IPS-NIHi7 (cell line): Measurements from ENCODE around the gene DAPK1.
A peak's percentile ranks its signal among the peaks of the same experiment; 100 is the strongest.

Experiments used
- DNase-seq: peaks from one replicate; pipeline ENCODE4 v3.0.0; 2012; ENCODE audit warnings: mixed read lengths; ENCODE audit errors: extremely low spot score

The DAPK1 gene

GRCh38 chr9:87643778-87644570 is 146.3 kb downstream of the DAPK1 start:
- DNase-seq: no peak

GRCh38 chr9:87644659-87645058 is 147.0 kb downstream of the DAPK1 start:
- DNase-seq: peak; percentile 35

GRCh38 chr9:87646546-87646945 is 148.9 kb downstream of the DAPK1 start:
- DNase-seq: no peak

GRCh38 chr9:87647114-87647513 is 149.4 kb downstream of the DAPK1 start:
- DNase-seq: no peak

GRCh38 chr9:87648606-87649005 is 150.9 kb downstream of the DAPK1 start:
- DNase-seq: no peak

GRCh38 chr9:87650611-87651295 is 153.1 kb downstream of the DAPK1 start:
- no peak for DNase-seq

- no peak for DNase-seq
Observed at GRCh38 chr9:87651431-87651830, 153.8 kb downstream of the DAPK1 start.

GRCh38 chr9:87653941-87654340 is 156.3 kb downstream of the DAPK1 start:
- no peak for DNase-seq

GRCh38 chr9:87655731-87656130 is 158.1 kb downstream of the DAPK1 start:
- no peak for DNase-seq

GRCh38 chr9:87656485-87656884 is 158.8 kb downstream of the DAPK1 start:
- no peak for DNase-seq

GRCh38 chr9:87657190-87657589 is 159.5 kb downstream of the DAPK1 start:
- no peak for DNase-seq

- DNase-seq: no peak
Observed at GRCh38 chr9:87657893-87658292, 160.2 kb downstream of the DAPK1 start.

GRCh38 chr9:87658511-87658910 is 160.8 kb downstream of the DAPK1 start:
- DNase-seq: no peak

GRCh38 chr9:87659534-87660419 is 162.1 kb downstream of the DAPK1 start:
- no peak for DNase-seq

GRCh38 chr9:87661241-87661640 is 163.6 kb downstream of the DAPK1 start:
- DNase-seq: no peak

- DNase-seq: peak; percentile 98
Observed at GRCh38 chr9:87662808-87663528, 165.3 kb downstream of the DAPK1 start.

GRCh38 chr9:87663556-87663955 is 165.9 kb downstream of the DAPK1 start:
- DNase-seq: no peak

- DNase-seq: no peak
Observed at GRCh38 chr9:87664153-87665060, 166.7 kb downstream of the DAPK1 start.

- no peak for DNase-seq
Observed at GRCh38 chr9:87665505-87665904, 167.8 kb downstream of the DAPK1 start.

- peak; percentile 72 for DNase-seq
Observed at GRCh38 chr9:87667164-87667738, 169.6 kb downstream of the DAPK1 start.
